ENCODE measurements around the gene TTC9C. TPM values are rescaled to one million over a fixed set of nuclear protein-coding genes. Genes with fewer than 3 reads are reported as not detected.
"Not testable (repeated sequence)": the region's sequence is repeated elsewhere in the genome, so short reads cannot be mapped to it uniquely, and the experiment has no call there.

The TTC9C gene
- polyA plus RNA-seq, 1 donor, result 37.9 TPM

DNA sequence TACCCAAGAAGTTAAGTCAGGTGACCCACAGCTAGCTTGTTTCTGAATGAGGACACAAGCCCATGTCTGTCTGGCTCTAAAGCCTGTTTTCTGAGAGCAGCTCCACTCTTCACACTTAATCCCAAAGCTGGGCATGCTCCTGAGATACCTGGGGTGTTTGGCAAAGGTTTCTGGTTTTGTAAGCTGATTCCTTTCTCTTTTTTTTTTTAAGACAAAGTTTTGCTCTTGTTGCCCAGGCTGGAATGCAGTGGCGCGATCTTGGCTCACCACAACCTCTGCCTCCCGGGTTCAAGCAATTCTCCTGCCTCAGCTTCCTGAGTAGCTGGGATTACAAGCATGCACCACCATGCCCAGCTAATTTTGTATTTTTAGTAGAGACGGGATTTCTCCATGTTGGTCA lies 34.7 kb upstream of the TTC9C start:
- no CpG with 5 or more reads among the region's 4 CpGs for WGBS (ENCODE audit: insufficient coverage, low lambda C conversion rate)
- H3K9me3 ChIP-seq (ENCODE audit: control insufficient read depth, low read depth, low read length); H3K27ac ChIP-seq (ENCODE audit: low read length); H3K4me1 ChIP-seq (ENCODE audit: control insufficient read depth, insufficient read depth, low read length); H3K4me3 ChIP-seq (ENCODE audit: low read length); DNase-seq; H3K27me3 ChIP-seq (ENCODE audit: control insufficient read depth, insufficient read depth, low read length): not testable (repeated sequence)
- peaks cover 40% of the 10 kb centered on the region for H3K36me3 ChIP-seq (ENCODE audit: control insufficient read depth, insufficient read depth, low read length)

DNA sequence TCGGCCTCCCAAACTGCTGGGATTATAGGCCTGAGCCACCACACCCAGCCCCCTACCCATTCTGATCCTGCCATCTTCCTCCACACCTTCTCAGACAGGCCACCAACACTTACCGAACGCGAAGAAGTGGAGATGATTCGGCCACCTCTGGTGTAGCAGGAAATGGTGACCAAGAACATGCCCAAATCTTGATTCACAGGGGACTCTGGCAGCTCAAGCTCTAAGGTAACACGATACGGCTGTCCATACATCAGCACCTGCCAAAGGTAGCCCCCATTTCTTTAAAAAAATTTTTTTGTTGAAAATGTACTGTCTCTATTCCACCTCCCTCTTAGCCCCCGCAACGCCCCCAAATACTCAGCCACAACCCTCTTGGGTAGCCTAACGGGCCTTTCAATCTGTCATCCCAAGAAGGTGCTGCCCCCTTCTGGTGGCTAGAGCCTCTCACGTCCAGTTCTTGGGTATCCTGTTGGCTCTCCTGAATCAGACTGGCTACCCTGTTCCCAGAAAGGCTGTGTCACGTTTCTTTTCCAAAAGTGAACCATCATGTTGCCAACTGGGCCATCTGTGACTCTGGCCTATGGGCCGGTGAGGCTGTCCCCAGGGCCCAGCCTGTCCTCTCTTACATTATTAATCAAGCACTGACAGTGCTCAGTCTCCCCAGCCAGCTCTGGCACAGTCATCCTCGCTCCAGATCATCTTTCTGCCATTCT lies 33.7 kb upstream of the TTC9C start:
- peaks cover 40% of the 10 kb centered on the region for H3K36me3 ChIP-seq (ENCODE audit: control insufficient read depth, insufficient read depth, low read length)
- H3K4me1 ChIP-seq (ENCODE audit: control insufficient read depth, insufficient read depth, low read length), result no peaks in the 10 kb centered on the region
- peak in 1 of 2 donors; percentile 49 for DNase-seq
- no peaks in the 10 kb centered on the region for H3K9me3 ChIP-seq (ENCODE audit: control insufficient read depth, low read depth, low read length)
- no peak overlapping the region for H3K4me3 ChIP-seq (ENCODE audit: low read length)
- H3K27ac ChIP-seq (ENCODE audit: low read length), result no peak overlapping the region
- WGBS (ENCODE audit: insufficient coverage, low lambda C conversion rate), result no CpG with 5 or more reads among the region's 14 CpGs
- H3K27me3 ChIP-seq (ENCODE audit: control insufficient read depth, insufficient read depth, low read length), result no peaks in the 10 kb centered on the region

DNA sequence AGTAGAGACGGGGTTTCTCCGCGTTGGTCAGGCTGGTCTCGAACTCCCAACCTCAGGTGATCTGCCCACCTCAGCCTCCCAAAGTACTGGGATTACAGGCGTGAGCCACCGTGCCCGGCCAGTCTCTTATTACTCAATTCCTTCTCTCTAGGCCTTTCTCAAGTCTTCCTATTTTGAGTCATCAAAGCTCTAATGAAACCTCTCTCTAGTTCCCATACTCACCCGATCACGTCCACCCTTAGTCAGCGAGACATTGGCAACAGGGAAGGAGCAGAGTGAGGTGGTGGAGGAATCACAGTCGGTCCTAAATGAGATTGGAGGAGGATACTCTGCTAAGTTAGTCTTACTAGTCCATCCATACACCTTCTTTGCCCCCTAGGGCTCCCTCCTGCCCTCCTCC lies 26.0 kb upstream of the TTC9C start:
- Histone ChIP-seq H3K4me1 (ENCODE audit: control insufficient read depth, insufficient read depth, low read length) (peaks cover 19% of the 10 kb centered on the region), H3K4me3 (ENCODE audit: low read length) (no peak overlapping the region), H3K36me3 (ENCODE audit: control insufficient read depth, insufficient read depth, low read length) (peaks cover 11% of the 10 kb centered on the region), H3K27me3 (ENCODE audit: control insufficient read depth, insufficient read depth, low read length) (no peaks in the 10 kb centered on the region), H3K9me3 (ENCODE audit: control insufficient read depth, low read depth, low read length) (no peaks in the 10 kb centered on the region), H3K27ac (ENCODE audit: low read length) (no peak overlapping the region)
- no CpG with 5 or more reads among the region's 11 CpGs for WGBS (ENCODE audit: insufficient coverage, low lambda C conversion rate)
- no peak for DNase-seq

DNA sequence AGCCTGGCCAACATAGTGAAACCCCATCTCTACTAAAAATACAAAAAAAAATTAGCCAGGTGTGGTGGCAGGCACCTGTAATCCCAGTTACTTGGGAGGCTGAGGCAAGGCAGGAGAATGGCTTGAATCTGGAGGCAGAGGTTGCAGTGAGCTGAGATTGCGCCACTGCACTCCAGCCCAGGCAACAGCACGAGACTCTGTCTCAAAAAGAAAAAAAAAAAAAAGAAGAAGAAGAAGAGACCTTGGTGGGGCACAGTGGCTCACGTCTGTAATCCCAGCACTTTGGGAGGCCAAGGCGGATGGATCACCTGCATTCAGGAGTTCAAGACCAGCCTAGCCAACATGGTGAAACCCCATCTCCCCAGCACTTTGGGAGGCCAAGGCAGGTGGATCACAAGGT lies 24.4 kb upstream of the TTC9C start:
- not testable (repeated sequence) for H3K27me3 ChIP-seq (ENCODE audit: control insufficient read depth, insufficient read depth, low read length); H3K4me3 ChIP-seq (ENCODE audit: low read length); H3K9me3 ChIP-seq (ENCODE audit: control insufficient read depth, low read depth, low read length); DNase-seq; H3K27ac ChIP-seq (ENCODE audit: low read length)
- peaks cover 35% of the 10 kb centered on the region for H3K4me1 ChIP-seq (ENCODE audit: control insufficient read depth, insufficient read depth, low read length)
- H3K36me3 ChIP-seq (ENCODE audit: control insufficient read depth, insufficient read depth, low read length), result peaks cover 13% of the 10 kb centered on the region
- no CpG with 5 or more reads among the region's 4 CpGs for WGBS (ENCODE audit: insufficient coverage, low lambda C conversion rate)

DNA sequence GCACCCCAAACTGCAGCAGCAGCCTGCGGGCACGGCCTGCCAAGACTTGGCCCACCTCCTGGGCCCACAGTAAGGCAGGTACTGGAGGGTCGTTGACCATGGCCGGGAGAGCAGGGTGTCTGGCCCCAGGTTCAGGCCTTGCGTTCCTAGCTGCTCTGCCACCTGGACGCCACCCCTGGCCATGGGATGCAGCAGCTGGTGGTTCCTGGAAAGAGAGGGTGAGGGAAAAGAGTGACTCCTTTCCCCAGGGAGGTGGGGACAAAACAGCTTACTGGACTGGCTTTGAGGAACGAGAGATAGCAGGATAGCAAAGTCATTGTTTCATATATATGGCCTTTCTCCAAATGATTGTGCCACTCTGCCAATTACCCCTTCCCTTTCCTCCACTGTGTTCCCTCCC lies 22.9 kb upstream of the TTC9C start:
- peak in 1 of 2 donors; percentile 37 for DNase-seq
- peak overlapping the region; percentile 90 for H3K4me3 ChIP-seq (ENCODE audit: low read length)
- peaks cover 17% of the 10 kb centered on the region for H3K36me3 ChIP-seq (ENCODE audit: control insufficient read depth, insufficient read depth, low read length)
- H3K4me1 ChIP-seq (ENCODE audit: control insufficient read depth, insufficient read depth, low read length), result peaks cover 42% of the 10 kb centered on the region
- H3K9me3 ChIP-seq (ENCODE audit: control insufficient read depth, low read depth, low read length), result no peaks in the 10 kb centered on the region
- WGBS (ENCODE audit: insufficient coverage, low lambda C conversion rate), result no CpG with 5 or more reads among the region's 7 CpGs
- no peaks in the 10 kb centered on the region for H3K27me3 ChIP-seq (ENCODE audit: control insufficient read depth, insufficient read depth, low read length)
- peak overlapping the region; percentile 81 for H3K27ac ChIP-seq (ENCODE audit: low read length)

DNA sequence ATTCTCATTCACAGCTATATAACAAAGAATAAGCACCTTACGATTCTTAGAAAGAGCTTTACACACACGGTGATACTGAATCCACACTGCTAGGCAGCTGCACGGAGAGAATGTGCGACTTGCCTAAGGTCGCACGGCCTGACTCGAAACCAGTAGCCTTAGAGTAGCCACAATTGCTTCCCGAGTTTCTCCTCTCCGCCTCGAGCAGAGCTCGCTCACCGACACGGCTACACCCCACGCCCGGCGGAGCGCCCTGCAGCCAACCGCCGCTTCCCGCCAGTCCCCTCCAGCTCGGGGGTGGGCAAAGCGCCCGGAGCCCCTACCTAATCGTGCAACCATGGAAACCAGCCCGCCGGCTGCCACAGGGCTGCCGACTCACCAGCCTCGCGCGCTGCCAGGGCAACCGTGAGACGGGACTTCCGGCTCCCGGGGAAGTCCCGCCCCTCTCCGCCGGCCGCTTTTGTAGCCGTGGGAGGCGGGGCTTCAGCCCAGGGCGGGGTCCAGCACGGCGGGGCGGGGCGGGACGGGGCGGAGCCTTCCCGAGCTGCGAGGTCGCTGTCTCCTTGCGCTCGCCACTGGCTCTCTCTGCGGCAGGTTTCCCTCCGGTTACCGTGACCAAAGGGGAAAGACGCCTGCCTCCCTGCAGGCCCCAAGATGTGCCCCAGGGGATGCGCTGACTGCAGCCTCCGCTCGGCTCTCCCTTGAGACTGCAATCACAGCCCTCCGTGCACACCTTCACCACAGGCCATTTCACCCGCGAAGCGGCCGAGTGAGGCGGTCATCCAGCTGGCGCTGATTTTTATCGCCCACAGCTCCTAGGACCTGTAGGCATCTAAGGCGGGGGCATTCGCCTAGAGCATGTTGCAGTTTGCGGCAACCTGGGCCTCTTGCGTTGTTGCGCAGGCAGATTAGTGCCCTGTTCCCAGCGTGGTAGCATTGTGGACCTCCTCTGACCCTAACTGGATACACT lies 22.1 kb upstream of the TTC9C start:
- no peaks in the 10 kb centered on the region for H3K27me3 ChIP-seq (ENCODE audit: control insufficient read depth, insufficient read depth, low read length)
- peak; percentile 90 to 92 for DNase-seq
- no peaks in the 10 kb centered on the region for H3K9me3 ChIP-seq (ENCODE audit: control insufficient read depth, low read depth, low read length)
- H3K4me3 ChIP-seq (ENCODE audit: low read length), result peak overlapping the region; percentile 90
- peaks cover 44% of the 10 kb centered on the region for H3K4me1 ChIP-seq (ENCODE audit: control insufficient read depth, insufficient read depth, low read length)
- 0% methylated on average over 2 of the region's 73 CpGs for WGBS (ENCODE audit: insufficient coverage, low lambda C conversion rate)
- peak overlapping the region; percentile 81 for H3K27ac ChIP-seq (ENCODE audit: low read length)
- peaks cover 20% of the 10 kb centered on the region for H3K36me3 ChIP-seq (ENCODE audit: control insufficient read depth, insufficient read depth, low read length)

DNA sequence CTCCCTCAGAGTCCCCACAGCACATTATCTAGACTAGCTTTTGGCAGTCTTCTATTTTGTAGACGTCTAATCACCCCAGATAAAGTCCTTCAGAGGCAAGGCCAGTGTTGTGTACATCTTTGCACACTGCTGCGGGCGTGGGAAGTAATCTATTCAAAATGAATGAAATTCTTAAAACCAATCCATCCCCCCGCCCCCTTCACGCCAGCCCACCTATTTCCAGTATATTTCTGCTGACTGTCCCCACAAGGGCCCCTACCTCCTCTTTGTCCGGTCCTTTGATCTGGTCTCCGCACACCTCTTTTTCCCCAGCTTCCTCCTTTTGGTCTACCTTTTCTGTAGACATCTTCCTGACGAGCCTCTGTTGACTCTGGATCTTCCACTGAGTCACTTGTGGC lies 21.4 kb upstream of the TTC9C start:
- no CpG with 5 or more reads among the region's 8 CpGs for WGBS (ENCODE audit: insufficient coverage, low lambda C conversion rate)
- peaks cover 49% of the 10 kb centered on the region for H3K4me1 ChIP-seq (ENCODE audit: control insufficient read depth, insufficient read depth, low read length)
- H3K4me3 ChIP-seq (ENCODE audit: low read length), result peak overlapping the region; percentile 55
- no peaks in the 10 kb centered on the region for H3K27me3 ChIP-seq (ENCODE audit: control insufficient read depth, insufficient read depth, low read length)
- peak overlapping the region; percentile 74 for H3K27ac ChIP-seq (ENCODE audit: low read length)
- peaks cover 20% of the 10 kb centered on the region for H3K36me3 ChIP-seq (ENCODE audit: control insufficient read depth, insufficient read depth, low read length)
- no peak for DNase-seq
- H3K9me3 ChIP-seq (ENCODE audit: control insufficient read depth, low read depth, low read length), result no peaks in the 10 kb centered on the region

DNA sequence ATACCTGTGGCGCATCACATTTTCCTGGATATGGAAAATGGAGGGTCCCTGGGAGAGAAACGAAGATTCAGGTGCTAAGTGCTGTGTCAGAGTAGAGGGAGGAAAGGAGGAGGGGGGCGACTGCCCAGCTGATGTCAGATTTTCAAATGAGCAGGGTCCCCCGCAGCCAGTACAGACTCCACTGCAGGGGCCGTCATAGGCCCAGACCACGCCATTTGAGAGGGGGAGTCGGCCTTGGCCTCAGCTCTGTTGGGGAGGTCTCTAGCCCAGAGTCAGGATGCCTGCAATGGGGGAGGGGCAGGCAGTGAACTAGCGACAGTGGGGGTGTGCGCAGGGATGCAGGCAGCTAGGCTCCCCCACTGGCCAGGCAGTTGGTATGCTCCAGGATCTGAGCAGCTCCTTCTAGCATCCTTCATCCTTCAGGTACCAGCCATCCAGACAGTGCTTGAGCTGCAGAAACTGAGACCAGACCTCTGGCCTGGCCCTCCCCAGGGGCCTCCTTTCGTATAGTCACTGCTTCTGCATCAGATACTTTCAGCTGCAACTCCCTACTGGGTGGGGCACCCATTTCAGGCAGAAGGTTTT lies 20.9 kb upstream of the TTC9C start, which contains the start of the genes BSCL2 and GNG3:
Gene BSCL2, minus strand, starts transcription at position 148 of the 585 bp plus-strand sequence. CDS start 229 bp downstream, outside the sequence.
Gene GNG3, plus strand, starts transcription at position 400 of the 585 bp plus-strand sequence. CDS start 620 bp downstream, outside the sequence.
- Histone ChIP-seq H3K27me3 (ENCODE audit: control insufficient read depth, insufficient read depth, low read length) (no peaks in the 10 kb centered on the region), H3K27ac (ENCODE audit: low read length) (peak within 1 kb of the TSS; percentile 85), H3K4me1 (ENCODE audit: control insufficient read depth, insufficient read depth, low read length) (peaks cover 54% of the 10 kb centered on the region), H3K9me3 (ENCODE audit: control insufficient read depth, low read depth, low read length) (no peaks in the 10 kb centered on the region), H3K4me3 (ENCODE audit: low read length) (peak within 1 kb of the TSS; percentile 55), H3K36me3 (ENCODE audit: control insufficient read depth, insufficient read depth, low read length) (peaks cover 22% of the 10 kb centered on the region)
- DNase-seq, result peak in 1 of 2 donors; percentile 45
- WGBS (ENCODE audit: insufficient coverage, low lambda C conversion rate), result no CpG with 5 or more reads among the region's 10 CpGs

DNA sequence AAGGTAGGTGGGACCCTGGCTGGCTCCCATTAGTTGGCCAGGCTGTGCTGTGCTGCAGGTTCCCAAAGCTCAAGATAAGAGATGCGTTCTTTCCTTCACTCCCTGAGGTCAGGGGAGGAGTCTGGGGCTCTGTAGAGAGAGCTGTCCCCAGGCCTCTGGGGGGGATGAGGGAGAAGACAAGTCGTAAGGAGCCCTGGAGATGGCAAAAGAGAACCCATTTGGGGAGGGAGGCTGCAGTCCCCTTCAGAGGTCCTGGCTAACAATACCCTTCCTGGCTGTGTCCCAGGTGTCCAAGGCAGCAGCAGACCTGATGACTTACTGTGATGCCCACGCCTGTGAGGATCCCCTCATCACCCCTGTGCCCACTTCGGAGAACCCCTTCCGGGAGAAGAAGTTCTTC lies 19.9 kb upstream of the TTC9C start:
- no peaks in the 10 kb centered on the region for H3K9me3 ChIP-seq (ENCODE audit: control insufficient read depth, low read depth, low read length)
- WGBS (ENCODE audit: insufficient coverage, low lambda C conversion rate), result no CpG with 5 or more reads among the region's 5 CpGs
- peaks cover 62% of the 10 kb centered on the region for H3K4me1 ChIP-seq (ENCODE audit: control insufficient read depth, insufficient read depth, low read length)
- H3K36me3 ChIP-seq (ENCODE audit: control insufficient read depth, insufficient read depth, low read length), result peaks cover 25% of the 10 kb centered on the region
- peak overlapping the region; percentile 85 for H3K27ac ChIP-seq (ENCODE audit: low read length)
- DNase-seq, result no peak
- no peaks in the 10 kb centered on the region for H3K27me3 ChIP-seq (ENCODE audit: control insufficient read depth, insufficient read depth, low read length)
- peak overlapping the region; percentile 69 for H3K4me3 ChIP-seq (ENCODE audit: low read length)

DNA sequence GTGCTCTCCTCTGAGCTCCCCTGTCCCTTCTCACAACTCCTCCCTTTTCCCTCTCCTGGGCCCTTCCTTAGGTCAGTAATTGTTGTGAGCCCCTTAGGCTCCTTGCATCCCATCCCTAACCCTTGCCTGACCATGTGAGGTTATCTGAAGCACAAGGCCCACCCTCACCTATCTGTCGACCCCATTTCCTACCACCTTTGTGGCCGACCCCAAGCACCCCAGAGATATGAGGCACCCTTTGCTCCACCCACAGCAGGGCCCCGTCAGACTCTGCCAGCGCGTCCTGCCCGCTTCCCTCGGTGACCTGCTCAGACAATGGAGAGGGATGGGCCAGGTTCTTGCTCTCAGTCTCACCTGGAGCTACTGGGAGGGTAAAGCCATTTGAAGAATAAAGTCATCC lies 19.5 kb upstream of the TTC9C start:
- Histone ChIP-seq H3K4me1 (ENCODE audit: control insufficient read depth, insufficient read depth, low read length) (peaks cover 66% of the 10 kb centered on the region), H3K27me3 (ENCODE audit: control insufficient read depth, insufficient read depth, low read length) (no peaks in the 10 kb centered on the region), H3K9me3 (ENCODE audit: control insufficient read depth, low read depth, low read length) (no peaks in the 10 kb centered on the region), H3K36me3 (ENCODE audit: control insufficient read depth, insufficient read depth, low read length) (peaks cover 25% of the 10 kb centered on the region), H3K27ac (ENCODE audit: low read length) (peak overlapping the region; percentile 85), H3K4me3 (ENCODE audit: low read length) (peak overlapping the region; percentile 69)
- no peak for DNase-seq
- WGBS (ENCODE audit: insufficient coverage, low lambda C conversion rate), result no CpG with 5 or more reads among the region's 7 CpGs
